ENCODE data around the gene SPRR2F. TPM values are rescaled to one million over a fixed set of nuclear protein-coding genes. Genes with fewer than 3 reads are reported as not detected.

SPRR2F gene, protein sequence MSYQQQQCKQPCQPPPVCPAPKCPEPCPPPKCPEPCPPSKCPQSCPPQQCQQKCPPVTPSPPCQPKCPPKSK
- total RNA-seq, result 10 to 100 TPM in 1 of 4 donors, 1 to 10 TPM in 1, not detected in 2; 7.7 to 12.0 TPM

DNA sequence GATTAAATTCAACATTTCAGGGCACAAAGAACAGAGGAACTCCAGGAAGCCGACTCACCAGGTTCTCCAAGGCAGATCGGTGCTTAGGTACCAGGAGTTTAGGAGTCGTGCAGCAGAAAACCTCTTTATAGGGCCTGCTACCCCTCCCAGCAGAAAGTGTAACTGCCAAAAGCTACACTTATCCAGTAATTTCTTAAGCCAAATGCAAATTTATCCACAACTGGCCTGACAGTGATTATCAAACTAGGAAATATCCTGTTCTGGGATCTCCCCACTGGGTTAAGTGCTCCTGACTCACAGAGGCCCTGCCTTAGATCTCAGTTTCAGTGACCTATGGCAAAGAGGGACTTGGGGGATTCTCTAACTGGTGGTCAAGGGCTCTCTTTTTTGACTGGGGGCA, at the start of gene SPRR2F:
SPRR2F (minus strand) TSS at position 101 of the 400 bp plus-strand sequence. CDS start 783 bp downstream, outside the sequence.
- no peaks in the 10 kb centered on the region for H3K4me1 ChIP-seq
- H3K4me3 ChIP-seq, result no peak within 1 kb of the TSS
- H3K27ac ChIP-seq, result no peak within 1 kb of the TSS
- TF ChIP-seq EP300 (IDR thresholded peaks at IDR 0.05), result no peak
- TF ChIP-seq POLR2A (IDR thresholded peaks at IDR 0.05), result no peak
- TF ChIP-seq, protein P1, sequence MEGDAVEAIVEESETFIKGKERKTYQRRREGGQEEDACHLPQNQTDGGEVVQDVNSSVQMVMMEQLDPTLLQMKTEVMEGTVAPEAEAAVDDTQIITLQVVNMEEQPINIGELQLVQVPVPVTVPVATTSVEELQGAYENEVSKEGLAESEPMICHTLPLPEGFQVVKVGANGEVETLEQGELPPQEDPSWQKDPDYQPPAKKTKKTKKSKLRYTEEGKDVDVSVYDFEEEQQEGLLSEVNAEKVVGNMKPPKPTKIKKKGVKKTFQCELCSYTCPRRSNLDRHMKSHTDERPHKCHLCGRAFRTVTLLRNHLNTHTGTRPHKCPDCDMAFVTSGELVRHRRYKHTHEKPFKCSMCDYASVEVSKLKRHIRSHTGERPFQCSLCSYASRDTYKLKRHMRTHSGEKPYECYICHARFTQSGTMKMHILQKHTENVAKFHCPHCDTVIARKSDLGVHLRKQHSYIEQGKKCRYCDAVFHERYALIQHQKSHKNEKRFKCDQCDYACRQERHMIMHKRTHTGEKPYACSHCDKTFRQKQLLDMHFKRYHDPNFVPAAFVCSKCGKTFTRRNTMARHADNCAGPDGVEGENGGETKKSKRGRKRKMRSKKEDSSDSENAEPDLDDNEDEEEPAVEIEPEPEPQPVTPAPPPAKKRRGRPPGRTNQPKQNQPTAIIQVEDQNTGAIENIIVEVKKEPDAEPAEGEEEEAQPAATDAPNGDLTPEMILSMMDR (IDR thresholded peaks at IDR 0.05), result no peak
- no peak for TF ChIP-seq POLR2AphosphoS5 (IDR thresholded peaks at IDR 0.05)
- no peaks in the 10 kb centered on the region for H3K36me3 ChIP-seq
- no peaks in the 10 kb centered on the region for H3K9me3 ChIP-seq
- 80% methylated on average over 3 of the region's 3 CpGs; no CpG with 5 or more reads in 1 of the 2 donors for WGBS, 2 donors (ENCODE audit: low coverage in 1 of 2)
- H3K27me3 ChIP-seq, result no peaks in the 10 kb centered on the region
- no peak for ATAC-seq

DNA sequence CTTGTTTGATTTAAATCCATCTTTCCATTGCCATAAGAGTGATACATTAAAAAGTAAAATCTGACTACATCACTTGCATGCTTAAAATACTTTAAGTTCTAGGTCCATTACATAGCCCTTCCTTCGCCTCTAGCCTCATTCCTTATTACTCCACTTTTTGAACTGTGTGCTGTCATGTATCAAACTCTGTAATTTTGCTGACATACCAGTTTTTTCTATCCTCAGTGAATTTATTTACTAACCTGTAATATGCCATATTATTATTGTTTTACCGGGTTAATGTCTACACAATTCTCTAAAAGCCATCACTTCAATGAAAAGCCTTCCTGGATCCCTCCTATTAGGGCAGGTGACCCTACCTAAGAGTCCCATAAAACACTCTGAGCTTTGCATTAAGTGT, 42.2 kb upstream of the SPRR2F start:
- TF ChIP-seq, protein P1 (IDR thresholded peaks at IDR 0.05), result no peak
- TF ChIP-seq POLR2AphosphoS5 (IDR thresholded peaks at IDR 0.05) (no peak), POLR2A (IDR thresholded peaks at IDR 0.05) (no peak), EP300 (IDR thresholded peaks at IDR 0.05) (no peak)
- H3K27me3 ChIP-seq, result no peaks in the 10 kb centered on the region
- WGBS, 2 donors (ENCODE audit: low coverage in 1 of 2), result 85 to 89% methylated on average over 1 to 2 of the region's 2 CpGs
- no peak overlapping the region for H3K4me3 ChIP-seq
- H3K9me3 ChIP-seq, result peaks cover 0 to 18% (median 0%) of the 10 kb centered on the region in 3 donors
- no peak overlapping the region for H3K27ac ChIP-seq
- no peaks in the 10 kb centered on the region for H3K4me1 ChIP-seq
- no peak for ATAC-seq
- no peaks in the 10 kb centered on the region for H3K36me3 ChIP-seq

DNA sequence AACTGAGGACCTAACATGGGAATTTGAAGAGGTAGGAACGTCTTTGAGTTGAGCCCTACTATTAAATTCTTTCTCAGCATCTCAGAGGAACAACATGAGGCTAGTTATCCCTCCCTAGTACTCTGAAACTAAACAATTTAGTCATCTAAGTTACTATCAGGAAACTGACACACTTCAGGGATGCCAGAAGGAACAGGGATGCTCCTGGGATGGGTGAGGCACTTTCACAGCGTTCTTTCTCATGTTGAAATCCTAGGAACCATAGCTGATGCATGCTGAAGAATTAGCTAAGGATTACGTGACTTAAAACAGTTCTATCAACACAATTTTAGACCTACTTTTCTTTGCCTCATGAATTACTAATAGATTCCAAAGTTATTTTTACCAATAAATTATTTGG, 39.2 kb upstream of the SPRR2F start:
- Histone ChIP-seq H3K4me1 (no peaks in the 10 kb centered on the region), H3K9me3 (no peaks in the 10 kb centered on the region), H3K27me3 (no peaks in the 10 kb centered on the region), H3K4me3 (no peak overlapping the region), H3K36me3 (no peaks in the 10 kb centered on the region), H3K27ac (no peak overlapping the region)
- TF ChIP-seq POLR2A (IDR thresholded peaks at IDR 0.05) (no peak), POLR2AphosphoS5 (IDR thresholded peaks at IDR 0.05) (no peak)
- TF ChIP-seq, protein P1 (IDR thresholded peaks at IDR 0.05), result no peak
- 68% methylated on average over 3 of the region's 3 CpGs for WGBS, 2 donors (ENCODE audit: low coverage in 1 of 2)
- no peak for ATAC-seq

DNA sequence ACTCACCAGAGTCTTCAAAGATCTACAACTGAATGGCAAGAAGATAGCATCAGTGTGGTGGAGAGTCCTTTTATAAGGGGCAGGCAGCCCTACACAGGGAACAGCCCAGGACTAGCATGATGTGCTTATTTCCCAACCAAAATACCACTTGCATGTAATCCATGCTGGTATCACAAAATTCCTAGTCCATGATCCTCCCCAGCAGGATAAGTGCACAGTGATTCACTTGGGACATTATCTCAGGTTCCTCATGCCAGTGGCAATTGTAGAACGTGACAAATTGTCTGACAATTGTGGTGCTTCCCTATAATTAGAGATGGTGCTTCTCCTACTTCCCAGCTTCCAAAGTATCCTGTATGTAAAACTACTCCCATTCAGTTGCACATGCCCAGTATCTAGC, 37.5 kb upstream of the SPRR2F start, which contains the start of gene SPRR2G:
SPRR2G (minus strand) TSS at position 45 of the 400 bp plus-strand sequence. CDS start 780 bp downstream, outside the sequence.
- H3K27ac ChIP-seq, result no peak within 1 kb of the TSS
- whole genome bisulfite sequencing, 2 donors (ENCODE audit: low coverage in 1 of 2), result 55 to 67% methylated on average over 1 of the region's 1 CpG
- no peak for ATAC-seq
- H3K4me3 ChIP-seq, result no peak within 1 kb of the TSS
- TF ChIP-seq POLR2AphosphoS5 (IDR thresholded peaks at IDR 0.05) (no peak), EP300 (IDR thresholded peaks at IDR 0.05) (no peak), POLR2A (IDR thresholded peaks at IDR 0.05) (no peak)
- TF ChIP-seq, protein P1 (IDR thresholded peaks at IDR 0.05), result no peak
- H3K9me3 ChIP-seq, result no peaks in the 10 kb centered on the region
- no peaks in the 10 kb centered on the region for H3K4me1 ChIP-seq
- no peaks in the 10 kb centered on the region for H3K27me3 ChIP-seq
- no peaks in the 10 kb centered on the region for H3K36me3 ChIP-seq

DNA sequence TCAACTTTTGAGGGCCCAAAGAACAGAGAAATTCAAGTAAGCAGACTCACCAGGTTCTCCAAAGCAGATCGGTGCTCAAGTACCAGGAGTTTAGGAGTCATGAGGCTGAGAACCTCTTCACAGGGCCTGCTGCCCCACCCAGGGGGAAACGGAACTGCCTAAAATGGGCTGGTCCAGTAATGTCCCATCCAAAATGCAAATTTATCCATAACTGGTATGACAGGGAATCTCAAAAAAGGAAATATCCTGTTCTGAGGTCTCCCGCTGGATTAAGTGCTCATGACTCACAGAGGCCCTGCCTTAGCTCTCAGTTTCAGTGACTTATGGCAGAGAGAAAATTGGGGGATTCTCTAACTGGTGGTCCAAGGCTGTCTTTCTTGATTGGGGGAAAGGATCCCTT, 28.1 kb upstream of the SPRR2F start:
- Histone ChIP-seq H3K9me3 (no peaks in the 10 kb centered on the region), H3K4me1 (no peaks in the 10 kb centered on the region), H3K27ac (no peak overlapping the region), H3K36me3 (no peaks in the 10 kb centered on the region), H3K4me3 (no peak overlapping the region), H3K27me3 (peaks cover 4% of the 10 kb centered on the region)
- whole genome bisulfite sequencing, 2 donors (ENCODE audit: low coverage in 1 of 2), result 84 to 89% methylated on average over 1 to 2 of the region's 3 CpGs
- ATAC-seq, result no peak
- TF ChIP-seq, protein P1 (IDR thresholded peaks at IDR 0.05), result no peak
- TF ChIP-seq POLR2AphosphoS5 (IDR thresholded peaks at IDR 0.05) (no peak), POLR2A (IDR thresholded peaks at IDR 0.05) (no peak), EP300 (IDR thresholded peaks at IDR 0.05) (no peak)

All from gastroesophageal sphincter (tissue), 4 donors.